Fibroblast of mammary gland (primary cell): ENCODE measurements around the gene EMP1.
A peak's percentile ranks its signal among the peaks of the same experiment; 100 is the strongest.

ENCODE experiments used
- DNase-seq: peaks from one replicate; pipeline ENCODE4 v3.0.0-alpha.2; 2010; ENCODE audit warnings: low read depth
- H3K4me3 ChIP-seq: 2 replicates; pipeline ENCODE4 v1.5.1; 2011; ENCODE audit warnings: low read depth, mild to moderate bottlenecking, low read length, moderate library complexity; ENCODE audit not compliant: control insufficient read depth
- TF ChIP-seq, protein P1 (sequence below): conservative IDR thresholded peaks from 2 replicates; pipeline ENCODE4 v1.5.1; 2011; ENCODE audit warnings: low read depth, low read length, inconsistent platforms; ENCODE audit not compliant: control insufficient read depth, insufficient read depth

Gene EMP1

DNA sequence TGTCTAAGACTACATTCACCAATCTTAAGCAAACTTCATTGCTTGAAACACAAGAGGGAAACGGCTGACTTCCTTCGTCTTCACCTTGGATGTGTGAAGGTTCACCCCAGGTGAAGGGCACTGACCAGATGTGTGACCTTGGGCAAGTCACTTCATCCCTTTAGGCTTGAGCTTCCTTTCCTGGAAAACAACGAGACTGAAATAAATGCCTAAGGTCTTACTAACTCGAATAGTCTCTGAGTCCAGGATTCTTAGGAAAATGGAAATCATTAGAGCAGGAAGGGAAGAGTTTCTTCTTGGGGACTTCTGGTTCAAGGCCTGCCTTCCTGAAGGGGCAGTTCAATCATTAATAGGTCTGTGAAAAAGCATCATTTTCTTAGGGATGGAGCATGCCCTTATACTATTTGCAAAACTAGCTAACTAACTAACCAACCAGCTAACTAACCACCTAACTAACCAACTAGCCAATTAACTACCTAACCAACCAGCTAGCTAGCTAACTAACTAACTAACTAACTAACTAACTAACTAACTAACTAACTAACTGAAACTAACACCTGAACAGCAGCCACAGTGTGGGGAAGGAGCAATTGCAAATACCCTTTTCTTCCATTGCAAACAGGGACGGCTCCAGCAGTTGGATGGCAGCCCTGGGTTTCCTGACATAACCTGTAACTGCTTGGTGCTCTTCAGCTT is 31.5 kb upstream of the EMP1 start:
- DNase-seq = no peak
- TF ChIP-seq, protein P1, sequence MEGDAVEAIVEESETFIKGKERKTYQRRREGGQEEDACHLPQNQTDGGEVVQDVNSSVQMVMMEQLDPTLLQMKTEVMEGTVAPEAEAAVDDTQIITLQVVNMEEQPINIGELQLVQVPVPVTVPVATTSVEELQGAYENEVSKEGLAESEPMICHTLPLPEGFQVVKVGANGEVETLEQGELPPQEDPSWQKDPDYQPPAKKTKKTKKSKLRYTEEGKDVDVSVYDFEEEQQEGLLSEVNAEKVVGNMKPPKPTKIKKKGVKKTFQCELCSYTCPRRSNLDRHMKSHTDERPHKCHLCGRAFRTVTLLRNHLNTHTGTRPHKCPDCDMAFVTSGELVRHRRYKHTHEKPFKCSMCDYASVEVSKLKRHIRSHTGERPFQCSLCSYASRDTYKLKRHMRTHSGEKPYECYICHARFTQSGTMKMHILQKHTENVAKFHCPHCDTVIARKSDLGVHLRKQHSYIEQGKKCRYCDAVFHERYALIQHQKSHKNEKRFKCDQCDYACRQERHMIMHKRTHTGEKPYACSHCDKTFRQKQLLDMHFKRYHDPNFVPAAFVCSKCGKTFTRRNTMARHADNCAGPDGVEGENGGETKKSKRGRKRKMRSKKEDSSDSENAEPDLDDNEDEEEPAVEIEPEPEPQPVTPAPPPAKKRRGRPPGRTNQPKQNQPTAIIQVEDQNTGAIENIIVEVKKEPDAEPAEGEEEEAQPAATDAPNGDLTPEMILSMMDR = no peak
- no peak overlapping the region for H3K4me3 ChIP-seq

DNA sequence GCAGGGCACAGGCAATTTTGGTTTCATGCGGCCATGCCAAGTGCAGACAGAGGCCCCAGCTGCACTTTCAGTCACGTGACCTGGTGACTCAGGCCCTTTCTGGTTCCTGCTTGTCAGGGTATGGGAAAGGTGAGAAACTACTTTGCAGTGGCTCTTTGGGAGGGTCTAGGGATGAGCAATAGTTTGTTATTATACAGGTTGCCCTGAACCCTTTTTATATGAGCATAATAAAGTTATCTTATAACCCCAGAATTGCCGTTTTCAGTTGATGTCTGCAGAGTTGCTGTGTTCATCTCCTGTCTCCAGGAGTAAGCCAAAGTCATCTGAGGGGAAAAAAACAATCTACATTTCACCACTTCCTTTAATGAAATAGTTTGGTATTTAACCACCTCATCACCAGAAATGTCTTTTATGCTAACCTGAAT is 30.9 kb upstream of the EMP1 start:
- TF ChIP-seq, protein P1 = no peak
- peak; percentile 83 for DNase-seq
- H3K4me3 ChIP-seq = no peak overlapping the region

DNA sequence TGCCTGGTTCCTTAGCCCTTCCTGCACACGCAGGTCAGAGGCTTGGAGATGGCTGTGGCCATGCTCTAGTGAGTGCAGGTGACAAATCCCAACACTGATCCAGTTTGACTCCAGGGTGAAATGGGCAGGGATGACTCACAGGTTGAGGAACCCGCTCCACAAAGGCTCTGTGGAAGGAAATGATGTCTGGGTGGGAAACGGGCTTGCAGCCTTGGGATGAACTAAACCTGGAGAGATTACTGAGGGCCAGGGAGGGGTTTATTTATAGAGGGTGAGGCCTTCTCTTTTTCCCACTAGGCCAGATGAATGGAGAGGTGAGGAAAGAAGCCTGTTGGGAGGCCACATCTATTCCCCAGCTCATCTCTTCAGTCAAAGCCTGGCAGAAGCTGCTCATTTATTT is 29.3 kb upstream of the EMP1 start:
- no peak overlapping the region for H3K4me3 ChIP-seq
- peak; percentile 31 for DNase-seq

DNA sequence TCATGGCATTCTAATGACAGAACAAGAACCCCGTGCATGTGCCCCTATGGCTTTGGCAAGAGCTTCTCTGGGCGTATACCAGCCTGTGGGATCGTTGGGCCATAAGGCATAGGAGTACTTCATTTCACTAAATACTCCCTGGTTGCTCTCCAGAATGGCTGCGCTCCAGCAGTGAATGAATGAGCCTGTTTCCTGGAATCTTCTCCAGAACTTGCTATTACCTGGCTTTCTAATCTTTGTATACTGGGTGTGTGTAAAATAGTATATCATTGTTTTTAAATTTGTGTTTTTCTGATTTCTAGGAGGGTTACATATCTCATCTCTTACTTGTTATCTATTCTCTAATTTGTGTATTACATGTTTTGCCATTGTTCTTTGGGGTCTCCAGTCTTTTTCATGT is 28.6 kb upstream of the EMP1 start:
- TF ChIP-seq, protein P1 = no peak
- no peak for DNase-seq
- H3K4me3 ChIP-seq = no peak overlapping the region

More for the DNA sequence above, 29.3 kb upstream of the EMP1 start:
- TF ChIP-seq, protein P1 = no peak

DNA sequence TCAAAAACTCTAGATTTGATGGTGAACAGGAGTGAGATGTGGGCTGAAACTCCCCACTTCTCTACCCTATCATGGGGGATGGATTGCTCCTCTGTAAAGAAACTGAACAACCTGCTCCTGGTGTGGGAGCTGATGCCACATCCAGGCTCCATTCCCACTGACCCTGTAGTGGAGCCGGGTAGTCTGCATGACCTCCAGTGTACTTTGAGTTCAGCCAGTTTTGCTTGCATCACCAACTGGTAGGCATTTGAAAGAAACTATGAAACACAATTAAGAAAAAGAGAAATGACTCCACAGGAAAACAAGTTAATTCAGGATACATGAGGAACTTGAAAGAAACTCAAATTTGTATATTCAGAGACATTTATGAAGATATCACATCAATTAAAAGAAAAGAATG is 27.3 kb upstream of the EMP1 start:
- no peak overlapping the region for H3K4me3 ChIP-seq
- no peak for DNase-seq
- TF ChIP-seq, protein P1 = no peak

DNA sequence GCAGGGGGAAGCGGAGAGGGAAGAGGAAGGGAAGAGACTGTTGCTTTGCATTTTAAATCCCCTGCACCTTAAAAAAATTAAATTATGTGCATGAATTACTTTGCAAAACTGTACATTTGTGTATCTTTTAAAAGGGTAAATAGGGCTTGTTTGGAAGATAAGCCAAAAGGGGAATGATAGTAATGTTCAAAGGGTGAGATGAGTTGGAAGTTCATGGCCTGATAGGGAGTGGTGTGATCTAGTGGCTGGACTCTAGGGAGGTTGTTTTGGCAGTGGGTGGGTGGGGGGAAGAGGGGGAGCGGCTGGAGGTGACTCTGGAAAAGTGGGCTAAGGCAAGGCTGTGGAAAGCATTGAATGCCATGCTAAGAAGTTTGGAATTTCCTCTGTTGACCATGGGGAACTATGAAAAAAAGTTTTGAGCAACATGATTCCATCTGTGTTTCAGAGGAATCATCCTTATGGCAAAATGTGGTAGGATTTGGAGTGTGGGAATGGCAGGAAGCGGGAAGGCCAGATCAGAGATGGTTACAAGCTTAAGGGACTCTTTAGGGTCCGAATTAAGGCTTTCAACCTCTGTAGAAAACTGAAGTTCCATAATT is 25.5 kb upstream of the EMP1 start:
- no peak overlapping the region for H3K4me3 ChIP-seq
- DNase-seq = peak; percentile 72
- TF ChIP-seq, protein P1 = no peak
